Right renal cortex interstitium (tissue), 3 donors: ENCODE data around the gene CDC42EP5. TPM values are rescaled to one million over a fixed set of nuclear protein-coding genes. Genes with fewer than 3 reads are reported as not detected.

Experiments
- polyA plus RNA-seq, 3 donors: library from polyadenylated mRNA; unstranded; fragments of 120-200 nt; gene quantifications; one replicate each; pipeline ENCODE4 v1.2.1, GENCODE V29; 2013; ENCODE audit not compliant: insufficient read length in 3 of 3

Gene CDC42EP5
- polyA plus RNA-seq, 3 donors = 20.2 to 22.0 (median 21.7) TPM

Other genes with a start within 250 kb of the CDC42EP5 start
- gene LILRA6, start 230.5 kb downstream of the CDC42EP5 start, polyA plus RNA-seq = under 1 TPM; 0.37 to 0.42 (median 0.39) TPM
- gene LILRB5, start 216.0 kb downstream of the CDC42EP5 start, polyA plus RNA-seq = 1 to 10 TPM; 1.3 to 1.5 (median 1.4) TPM
- gene LILRB2, start 192.2 kb downstream of the CDC42EP5 start, polyA plus RNA-seq = 1 to 10 TPM in 2 of 3 donors, under 1 TPM in 1; 0.85 to 1.2 (median 1.1) TPM
- gene LILRA5, start 160.1 kb downstream of the CDC42EP5 start, polyA plus RNA-seq = under 1 TPM; 0.23 to 0.62 (median 0.31) TPM
- under 1 TPM in 2 of 3 donors, not detected in 1; 0.14 to 0.29 TPM for gene LILRA4, start 134.1 kb downstream of the CDC42EP5 start, polyA plus RNA-seq
- gene LAIR1, start 108.4 kb downstream of the CDC42EP5 start, polyA plus RNA-seq = 1 to 10 TPM; 3.1 to 5.1 (median 3.7) TPM
- gene TTYH1, start 57.8 kb downstream of the CDC42EP5 start, polyA plus RNA-seq = 1 to 10 TPM; 6.2 to 7.0 (median 6.9) TPM
- 10 to 100 TPM; 67.0 to 96.9 (median 68.5) TPM for gene LENG8, start 24.1 kb downstream of the CDC42EP5 start, polyA plus RNA-seq
- gene LENG9, start 9.5 kb downstream of the CDC42EP5 start, polyA plus RNA-seq = 1 to 10 TPM; 1.2 to 2.2 (median 1.5) TPM
- gene LAIR2, start 29.5 kb upstream of the CDC42EP5 start, polyA plus RNA-seq = under 1 TPM in 1 of 3 donors, not detected in 2; 0.27 TPM
- gene LILRA2, start 100.5 kb upstream of the CDC42EP5 start, polyA plus RNA-seq = under 1 TPM; 0.55 to 0.92 (median 0.58) TPM
- under 1 TPM; 0.43 to 0.61 (median 0.51) TPM for gene LILRA1, start 120.3 kb upstream of the CDC42EP5 start, polyA plus RNA-seq
- 1 to 10 TPM; 1.2 to 1.6 (median 1.5) TPM for gene LILRB1, start 157.2 kb upstream of the CDC42EP5 start, polyA plus RNA-seq
- 1 to 10 TPM in 2 of 3 donors, under 1 TPM in 1; 0.67 to 1.2 (median 1.1) TPM for gene LILRB4, start 189.7 kb upstream of the CDC42EP5 start, polyA plus RNA-seq